Endothelial cell of umbilical vein (primary cell): ENCODE data around the gene EYS.

ENCODE experiments used
- GATA2 ChIP-seq: IDR thresholded peaks from 2 replicates; pipeline ENCODE4 v1.7.0; 2011; ENCODE audit warnings: low read depth, mild to moderate bottlenecking, moderate library complexity, mixed read lengths, low read length; ENCODE audit not compliant: insufficient read length, insufficient read depth
- POLR2A ChIP-seq: IDR thresholded peaks from 2 replicates; pipeline ENCODE4 v1.6.1; 2012; ENCODE audit warnings: low read depth, mild to moderate bottlenecking, control low read depth, low read length
- POLR2AphosphoS5 ChIP-seq: IDR thresholded peaks from 2 replicates; pipeline ENCODE4 v1.6.1; 2012; ENCODE audit warnings: low read depth, mild to moderate bottlenecking, control low read depth, low read length, moderate library complexity; ENCODE audit not compliant: insufficient read depth

GRCh38 chr6:64930681-64931080 is 776.3 kb downstream of the EYS start:
- TF ChIP-seq POLR2AphosphoS5 = no peak
- no peak for TF ChIP-seq GATA2
- TF ChIP-seq POLR2A = no peak
